Neural crest cell (in vitro differentiated cells): Measurements from ENCODE around the gene GH1. TPM values are rescaled to one million over a fixed set of nuclear protein-coding genes. Genes with fewer than 3 reads are reported as not detected.

Experiments used
- DNase-seq: peaks from one replicate; pipeline ENCODE4 v3.0.0; 2021; ENCODE audit warnings: low read depth, mixed read lengths, low spot score
- H3K27ac Mint-ChIP-seq: one replicate; pipeline ENCODE4 v1.8.0; 2021; ENCODE audit warnings: mild to moderate bottlenecking, mixed read lengths; ENCODE audit not compliant: unreplicated experiment
- H3K27me3 Mint-ChIP-seq: 2 replicates; pipeline ENCODE4 v1.8.0; 2021; ENCODE audit warnings: low read depth, mild to moderate bottlenecking, mixed read lengths
- H3K36me3 Mint-ChIP-seq: 2 replicates; pipeline ENCODE4 v1.8.0; 2021; ENCODE audit warnings: low read depth, mild to moderate bottlenecking, mixed read lengths
- H3K4me1 Mint-ChIP-seq: 2 replicates; pipeline ENCODE4 v1.8.0; 2021; ENCODE audit warnings: mixed read lengths
- H3K4me3 Mint-ChIP-seq: one replicate; pipeline ENCODE4 v1.8.0; 2021; ENCODE audit warnings: mild to moderate bottlenecking, mixed read lengths
- H3K9me3 Mint-ChIP-seq: 2 replicates; pipeline ENCODE4 v1.8.0; 2021; ENCODE audit warnings: mixed read lengths
- total RNA-seq: library from RNA; stranded (reverse); gene quantifications from 2 replicates; pipeline ENCODE4 v1.2.1, GENCODE V29; 2021
- TF ChIP-seq, protein P1 (sequence below): fragments of 200-600 bp; sonication (generic); conservative IDR thresholded peaks from 2 replicates; pipeline ENCODE4 v1.5.0; 2021; ENCODE audit warnings: antibody characterized with exemption, mild to moderate bottlenecking

GH1 gene
- total RNA-seq, 1 donor from 2014 or later = not detected

DNA sequence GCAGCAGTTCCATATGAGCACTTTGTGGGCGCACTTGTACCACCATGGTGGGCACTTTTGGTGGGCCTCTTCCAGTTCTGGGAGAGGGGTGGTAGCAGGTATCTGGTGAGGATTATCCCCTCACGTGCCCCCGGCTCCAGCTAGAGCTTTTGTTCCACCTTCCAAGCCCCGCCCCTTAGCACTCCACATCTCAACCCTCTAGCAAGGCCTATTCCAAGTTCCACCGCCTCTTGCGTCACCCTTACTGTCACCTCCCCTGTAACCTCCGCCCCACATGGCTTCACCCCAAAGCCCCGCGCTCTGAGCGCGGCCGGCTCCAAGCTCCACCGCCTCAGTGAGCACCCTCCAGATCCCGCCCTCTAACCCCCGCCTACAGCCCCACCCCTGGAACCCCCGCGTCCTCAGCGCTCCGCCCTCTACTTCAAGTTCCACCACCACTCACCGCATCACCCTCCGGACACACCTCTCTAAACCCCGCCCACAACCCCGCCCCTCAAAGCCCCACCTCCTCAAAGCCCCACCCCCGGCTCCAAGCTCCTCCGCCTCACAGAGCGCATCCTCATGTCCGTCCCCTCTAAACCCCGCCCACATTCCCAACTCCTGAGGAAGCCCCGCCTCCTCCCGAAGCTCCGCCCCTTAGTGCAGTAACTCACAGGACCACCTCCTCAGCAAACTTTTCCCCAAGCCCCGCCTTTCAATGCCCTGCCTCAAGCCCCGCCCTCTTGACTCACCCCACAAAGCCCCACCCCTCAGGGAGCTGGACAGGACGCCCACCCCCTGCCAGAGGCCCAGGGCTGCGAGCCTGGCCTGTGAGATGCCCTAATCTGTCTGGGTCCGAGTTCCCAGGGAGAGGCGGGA lies 42.9 kb upstream of the GH1 start:
- TF ChIP-seq, protein P1, sequence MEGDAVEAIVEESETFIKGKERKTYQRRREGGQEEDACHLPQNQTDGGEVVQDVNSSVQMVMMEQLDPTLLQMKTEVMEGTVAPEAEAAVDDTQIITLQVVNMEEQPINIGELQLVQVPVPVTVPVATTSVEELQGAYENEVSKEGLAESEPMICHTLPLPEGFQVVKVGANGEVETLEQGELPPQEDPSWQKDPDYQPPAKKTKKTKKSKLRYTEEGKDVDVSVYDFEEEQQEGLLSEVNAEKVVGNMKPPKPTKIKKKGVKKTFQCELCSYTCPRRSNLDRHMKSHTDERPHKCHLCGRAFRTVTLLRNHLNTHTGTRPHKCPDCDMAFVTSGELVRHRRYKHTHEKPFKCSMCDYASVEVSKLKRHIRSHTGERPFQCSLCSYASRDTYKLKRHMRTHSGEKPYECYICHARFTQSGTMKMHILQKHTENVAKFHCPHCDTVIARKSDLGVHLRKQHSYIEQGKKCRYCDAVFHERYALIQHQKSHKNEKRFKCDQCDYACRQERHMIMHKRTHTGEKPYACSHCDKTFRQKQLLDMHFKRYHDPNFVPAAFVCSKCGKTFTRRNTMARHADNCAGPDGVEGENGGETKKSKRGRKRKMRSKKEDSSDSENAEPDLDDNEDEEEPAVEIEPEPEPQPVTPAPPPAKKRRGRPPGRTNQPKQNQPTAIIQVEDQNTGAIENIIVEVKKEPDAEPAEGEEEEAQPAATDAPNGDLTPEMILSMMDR = no peak
- Mint-ChIP-seq H3K4me1 (peaks cover 17% of the 10 kb centered on the region), H3K27me3 (peaks cover 2% of the 10 kb centered on the region), H3K27ac (peak overlapping the region; percentile 6), H3K4me3 (peak overlapping the region; percentile 44), H3K36me3 (no peaks in the 10 kb centered on the region), H3K9me3 (no peaks in the 10 kb centered on the region)
- peak; percentile 81 for DNase-seq

DNA sequence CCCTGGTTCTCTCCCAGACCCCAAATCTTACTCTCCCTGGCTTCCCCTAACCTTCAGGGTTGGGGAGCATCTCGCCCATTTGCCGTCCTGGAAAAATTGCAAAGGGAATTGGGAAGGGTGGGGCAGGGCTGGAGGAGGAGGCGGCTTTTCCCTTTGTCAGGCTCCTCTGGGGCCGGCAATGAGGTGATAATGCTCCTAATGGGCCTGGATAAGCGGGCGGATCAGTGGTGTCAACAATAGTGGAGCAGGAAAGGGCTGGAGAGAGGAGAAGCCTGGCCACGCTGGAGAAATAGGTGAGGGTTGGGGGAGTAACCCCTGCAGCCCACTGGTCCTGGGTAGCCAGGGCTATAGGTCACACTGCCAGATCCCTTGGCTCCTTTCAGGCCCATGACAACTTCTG lies 41.8 kb upstream of the GH1 start:
- TF ChIP-seq, protein P1 = no peak
- H3K4me3 Mint-ChIP-seq = no peak overlapping the region
- H3K27me3 Mint-ChIP-seq = peaks cover 2% of the 10 kb centered on the region
- H3K9me3 Mint-ChIP-seq = no peaks in the 10 kb centered on the region
- no peak for DNase-seq
- peaks cover 17% of the 10 kb centered on the region for H3K4me1 Mint-ChIP-seq
- no peaks in the 10 kb centered on the region for H3K36me3 Mint-ChIP-seq
- no peak overlapping the region for H3K27ac Mint-ChIP-seq

DNA sequence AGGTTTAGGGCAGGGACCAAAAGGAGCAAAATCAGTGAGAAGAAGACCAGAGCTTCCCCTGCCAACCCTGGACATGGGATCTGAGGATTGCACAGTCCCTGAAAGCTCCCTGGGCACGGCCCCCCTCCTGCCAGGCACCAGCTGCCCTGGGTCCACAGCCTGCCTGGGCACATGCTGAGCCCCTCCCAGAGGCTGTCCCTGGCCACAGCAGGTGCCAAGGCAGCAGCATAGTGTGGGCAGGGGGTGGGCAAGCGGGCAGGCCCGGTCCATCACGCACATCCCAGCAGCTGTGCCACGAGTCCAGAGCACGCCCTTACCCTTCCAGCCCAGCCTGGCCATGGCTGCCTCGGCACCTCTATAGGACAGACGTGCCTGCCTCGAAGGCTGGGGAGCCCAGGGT lies 41.4 kb upstream of the GH1 start:
- peaks cover 2% of the 10 kb centered on the region for H3K27me3 Mint-ChIP-seq
- no peak overlapping the region for H3K4me3 Mint-ChIP-seq
- no peak overlapping the region for H3K27ac Mint-ChIP-seq
- H3K36me3 Mint-ChIP-seq = no peaks in the 10 kb centered on the region
- H3K9me3 Mint-ChIP-seq = no peaks in the 10 kb centered on the region
- TF ChIP-seq, protein P1 = no peak
- no peak for DNase-seq
- H3K4me1 Mint-ChIP-seq = peaks cover 17% of the 10 kb centered on the region

DNA sequence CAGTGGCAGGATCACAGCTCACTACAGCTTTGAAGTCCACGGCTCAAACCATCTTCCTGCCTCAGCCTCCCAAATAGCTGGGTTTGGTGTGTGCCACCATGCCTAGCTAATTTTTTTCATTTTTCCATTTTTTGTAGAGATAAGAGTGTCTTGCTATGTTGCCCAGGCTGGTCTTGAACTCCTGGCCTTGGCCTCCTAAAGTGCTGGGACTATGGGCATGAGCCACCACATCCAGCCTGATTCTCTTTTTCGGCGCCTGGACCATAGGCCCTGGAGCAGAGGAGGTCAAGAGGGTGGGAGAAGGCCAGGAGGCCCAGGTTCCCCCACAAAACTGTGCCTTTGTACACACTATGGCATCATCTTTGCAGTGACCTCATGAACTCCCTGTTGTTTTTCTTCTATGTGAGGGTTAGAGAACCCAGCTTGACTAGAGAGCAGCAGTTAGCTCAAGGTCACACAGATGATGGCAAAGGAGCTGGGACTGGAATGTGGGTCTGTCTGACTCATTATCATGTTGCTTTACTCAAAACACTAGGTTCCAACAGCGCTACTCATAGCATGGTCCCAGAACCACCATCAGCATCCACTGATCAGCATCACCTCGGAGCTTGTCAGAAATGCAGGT lies 37.8 kb upstream of the GH1 start:
- H3K27ac Mint-ChIP-seq = no peak overlapping the region
- H3K4me1 Mint-ChIP-seq = peaks cover 6% of the 10 kb centered on the region
- DNase-seq = no peak
- H3K36me3 Mint-ChIP-seq = no peaks in the 10 kb centered on the region
- no peak overlapping the region for H3K4me3 Mint-ChIP-seq
- H3K9me3 Mint-ChIP-seq = no peaks in the 10 kb centered on the region
- TF ChIP-seq, protein P1 = no peak
- peaks cover 2% of the 10 kb centered on the region for H3K27me3 Mint-ChIP-seq

DNA sequence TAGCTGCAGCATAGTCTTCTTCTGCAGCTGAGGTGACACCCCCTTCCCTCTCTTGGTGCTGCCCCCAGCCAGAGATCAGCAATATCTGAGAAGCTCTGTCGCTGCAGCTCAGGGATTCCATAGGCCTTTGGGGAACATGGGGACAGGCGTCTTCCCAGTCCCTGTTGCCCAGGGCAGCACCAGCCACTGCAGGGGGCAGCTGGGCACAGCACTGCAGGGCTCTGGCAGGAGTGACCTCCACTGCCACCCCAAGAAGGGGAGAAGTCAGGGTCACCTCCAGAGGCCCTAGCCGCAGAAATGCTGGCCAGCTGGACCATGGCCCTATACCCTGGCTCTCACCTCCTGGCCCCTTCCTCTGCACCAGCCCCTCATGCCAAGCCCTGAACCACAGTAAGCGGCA lies 37.2 kb upstream of the GH1 start:
- Mint-ChIP-seq H3K9me3 (no peaks in the 10 kb centered on the region), H3K27me3 (peaks cover 2% of the 10 kb centered on the region)

More for the DNA sequence above, 37.2 kb upstream of the GH1 start:
- TF ChIP-seq, protein P1 = no peak
- peaks cover 4% of the 10 kb centered on the region for H3K4me1 Mint-ChIP-seq
- DNase-seq = no peak
- H3K27ac Mint-ChIP-seq = peak overlapping the region; percentile 59
- H3K4me3 Mint-ChIP-seq = no peak overlapping the region
- H3K36me3 Mint-ChIP-seq = no peaks in the 10 kb centered on the region
